GDM1 (cell line): ENCODE results near the gene PLEKHM2.

Experiments used
- DNase-seq: peaks from one replicate; lab custom pipeline; 2025; lab: John Stamatoyannopoulos, UW

Gene PLEKHM2

GRCh38 chr1:15724949-15725880 is 41.1 kb downstream of the PLEKHM2 start:
- DNase-seq, result no peak

GRCh38 chr1:15726508-15726907 is 42.4 kb downstream of the PLEKHM2 start:
- no peak for DNase-seq

- no peak for DNase-seq
Observed at GRCh38 chr1:15727021-15727420, 42.9 kb downstream of the PLEKHM2 start.

- no peak for DNase-seq
Observed at GRCh38 chr1:15727424-15727823, 43.3 kb downstream of the PLEKHM2 start.

GRCh38 chr1:15727866-15728534 is 43.9 kb downstream of the PLEKHM2 start:
- DNase-seq, result no peak

GRCh38 chr1:15728937-15729657 is 45.0 kb downstream of the PLEKHM2 start:
- no peak for DNase-seq

- no peak for DNase-seq
Observed at GRCh38 chr1:15730423-15730822, 46.3 kb downstream of the PLEKHM2 start.

- DNase-seq, result no peak
Observed at GRCh38 chr1:15730936-15731335, 46.8 kb downstream of the PLEKHM2 start.

- no peak for DNase-seq
Observed at GRCh38 chr1:15731735-15732685, 47.9 kb downstream of the PLEKHM2 start.

GRCh38 chr1:15732686-15733081 is 48.6 kb downstream of the PLEKHM2 start:
- no peak for DNase-seq

GRCh38 chr1:15733218-15733725 is 49.2 kb downstream of the PLEKHM2 start:
- no peak for DNase-seq

GRCh38 chr1:15733726-15734226 is 49.7 kb downstream of the PLEKHM2 start:
- no peak for DNase-seq

- DNase-seq, result no peak
Observed at GRCh38 chr1:15734296-15734695, 50.2 kb downstream of the PLEKHM2 start.

- DNase-seq, result no peak
Observed at GRCh38 chr1:15734901-15735300, 50.8 kb downstream of the PLEKHM2 start.

- no peak for DNase-seq
Observed at GRCh38 chr1:15735304-15736037, 51.4 kb downstream of the PLEKHM2 start.

- no peak for DNase-seq
Observed at GRCh38 chr1:15736038-15736891, 52.1 kb downstream of the PLEKHM2 start, which contains the start of gene SLC25A34. Gene SLC25A34, plus strand, starts transcription at chr1:15736258. Its CDS starts 228 bp downstream, at chr1:15736486.

- DNase-seq, result no peak
Observed at GRCh38 chr1:15736892-15737261, 52.8 kb downstream of the PLEKHM2 start.

- DNase-seq, result no peak
Observed at GRCh38 chr1:15737324-15738319, 53.5 kb downstream of the PLEKHM2 start.
